HG03045 (cell line): Measurements from ENCODE around the gene PPP1CA.

Experiments used
- ATAC-seq: cut with Tn5 transposase; IDR thresholded peaks from one replicate; pipeline ENCODE4 v1.9.1; 2021; ENCODE audit warnings: mild to moderate bottlenecking, moderate library complexity; ENCODE audit not compliant: unreplicated experiment

Gene PPP1CA

GRCh38 chr11:67401495-67402191, at the start of gene PPP1CA:
Gene PPP1CA, minus strand, starts transcription at chr11:67401858. Its CDS starts 76 bp downstream, at chr11:67401782.
- peak; percentile 64 for ATAC-seq

GRCh38 chr11:67450796-67451657, 49.4 kb upstream of the PPP1CA start:
- ATAC-seq, result no peak

GRCh38 chr11:67449116-67449844, 47.6 kb upstream of the PPP1CA start:
- no peak for ATAC-seq

GRCh38 chr11:67448220-67448609, 46.6 kb upstream of the PPP1CA start:
- ATAC-seq, result no peak

- no peak for ATAC-seq
Observed at GRCh38 chr11:67445515-67445914, 43.9 kb upstream of the PPP1CA start.

- ATAC-seq, result no peak
Observed at GRCh38 chr11:67442504-67443404, 41.1 kb upstream of the PPP1CA start.

GRCh38 chr11:67441731-67442351, 40.2 kb upstream of the PPP1CA start:
- ATAC-seq, result no peak

GRCh38 chr11:67441098-67441563, 39.5 kb upstream of the PPP1CA start:
- no peak for ATAC-seq

GRCh38 chr11:67440229-67441097, 38.8 kb upstream of the PPP1CA start:
- no peak for ATAC-seq

GRCh38 chr11:67439321-67440228, 37.9 kb upstream of the PPP1CA start:
- no peak for ATAC-seq

GRCh38 chr11:67438158-67438902, 36.7 kb upstream of the PPP1CA start:
- ATAC-seq, result no peak

GRCh38 chr11:67437809-67438157, 36.1 kb upstream of the PPP1CA start:
- ATAC-seq, result no peak

GRCh38 chr11:67437082-67437808, 35.6 kb upstream of the PPP1CA start, which contains the start of gene PTPRCAP:
Gene PTPRCAP, minus strand, starts transcription at chr11:67437682. Its CDS starts 63 bp downstream, at chr11:67437619.
- no peak for ATAC-seq

- no peak for ATAC-seq
Observed at GRCh38 chr11:67436459-67437081, 34.9 kb upstream of the PPP1CA start.

GRCh38 chr11:67435727-67436458, 34.2 kb upstream of the PPP1CA start:
- no peak for ATAC-seq
